Uterus (tissue), 4 donors: ENCODE measurements around the gene CADM2. TPM values are rescaled to one million over a fixed set of nuclear protein-coding genes. Genes with fewer than 3 reads are reported as not detected.

Source experiments
- DNase-seq, 2 donors: peaks; one replicate each; pipeline ENCODE4 v3.0.0-alpha.2; 2019 to 2020
- H3K27ac ChIP-seq, 2 donors: fragments of 200-600 bp; sonication (generic); 1 replicate in 1 of 2; 2 replicates in 1 of 2; pipeline ENCODE4 v1.5.1; 2016 to 2018
- H3K27me3 ChIP-seq, 2 donors: fragments of 200-600 bp; sonication (generic); one replicate each; pipeline ENCODE4 v1.5.1; 2018 to 2019; ENCODE audit warnings: control low read depth in 1 of 2
- H3K36me3 ChIP-seq, 2 donors: fragments of 200-600 bp; sonication (generic); one replicate each; pipeline ENCODE4 v1.5.1; 2019; ENCODE audit warnings: control low read depth in 1 of 2
- H3K4me1 ChIP-seq, 2 donors: fragments of 200-600 bp; sonication (generic); one replicate each; pipeline ENCODE4 v1.5.1; 2018 to 2019; ENCODE audit warnings: control low read depth in 1 of 2
- H3K4me3 ChIP-seq, 2 donors: fragments of 200-600 bp; sonication (generic); 1 replicate in 1 of 2; 2 replicates in 1 of 2; pipeline ENCODE4 v1.5.1; 2018 to 2019; ENCODE audit warnings: mild to moderate bottlenecking in 1 of 2
- H3K9me3 ChIP-seq, 2 donors: fragments of 200-600 bp; sonication (generic); one replicate each; pipeline ENCODE4 v1.5.1; 2019; ENCODE audit warnings: control low read depth in 1 of 2
- POLR2A ChIP-seq, 2 donors: fragments of 450-650 bp; IDR thresholded peaks; one replicate each; pipeline ENCODE4 v1.6.1; 2016; ENCODE audit warnings: antibody characterized with exemption in 2 of 2, mild to moderate bottlenecking in 1 of 2, moderate library complexity in 1 of 2
- intact Hi-C: fragments of 100-400 bp; cut with DNase I; formaldehyde crosslinking; loops from one replicate; pipeline ENCODE4 v1.15.1; 2023; ENCODE audit warnings: low total_unique reads
- total RNA-seq, 4 donors: library from RNA; depleted of rRNA in 3 of 4; stranded (reverse); fragments of >200 nt in 3 of 4; gene quantifications; one replicate each; pipeline versions ENCODE4 v1.1.0 to v1.2.4, GENCODE V29; 2014 to 2023
- TF ChIP-seq, protein P1 (sequence below), 4 experiments: fragments of 200-600 bp in 2 of 4; fragments of 450-650 bp in 2 of 4; sonication (generic) in 2 of 4; IDR thresholded peaks; one replicate each; pipeline ENCODE4 v1.5.1; 2016 to 2019; ENCODE audit warnings: antibody characterized with exemption in 4 of 4, mild to moderate bottlenecking in 2 of 4, moderate library complexity in 1 of 4
- donor health status: DM: yes; HTN: yes; CAD: no.

CADM2 gene
- total RNA-seq, 4 donors from 2014 or later, result 0.29 to 6.6 (median 0.85) TPM; not detected in 1

DNA sequence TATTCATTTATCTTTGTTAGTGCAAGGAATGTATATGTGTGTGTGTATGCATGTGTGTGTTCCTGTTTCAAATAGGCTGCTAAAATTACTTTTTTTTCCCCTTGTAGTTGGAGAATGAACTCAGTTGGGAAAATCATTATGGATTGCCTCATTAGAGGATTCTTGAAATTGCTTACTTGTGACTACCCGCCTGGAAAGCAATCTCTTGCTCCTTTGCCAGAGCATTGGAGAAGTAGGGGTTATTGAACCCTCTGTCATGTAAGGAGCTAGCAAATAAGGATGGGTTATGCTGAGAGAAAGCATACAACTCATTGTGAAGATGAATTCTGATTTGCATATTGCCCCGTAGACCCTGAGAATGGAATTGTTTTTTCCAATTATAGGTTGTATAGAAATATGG, 474.5 kb downstream of the CADM2 start:
- TF ChIP-seq, protein P1, sequence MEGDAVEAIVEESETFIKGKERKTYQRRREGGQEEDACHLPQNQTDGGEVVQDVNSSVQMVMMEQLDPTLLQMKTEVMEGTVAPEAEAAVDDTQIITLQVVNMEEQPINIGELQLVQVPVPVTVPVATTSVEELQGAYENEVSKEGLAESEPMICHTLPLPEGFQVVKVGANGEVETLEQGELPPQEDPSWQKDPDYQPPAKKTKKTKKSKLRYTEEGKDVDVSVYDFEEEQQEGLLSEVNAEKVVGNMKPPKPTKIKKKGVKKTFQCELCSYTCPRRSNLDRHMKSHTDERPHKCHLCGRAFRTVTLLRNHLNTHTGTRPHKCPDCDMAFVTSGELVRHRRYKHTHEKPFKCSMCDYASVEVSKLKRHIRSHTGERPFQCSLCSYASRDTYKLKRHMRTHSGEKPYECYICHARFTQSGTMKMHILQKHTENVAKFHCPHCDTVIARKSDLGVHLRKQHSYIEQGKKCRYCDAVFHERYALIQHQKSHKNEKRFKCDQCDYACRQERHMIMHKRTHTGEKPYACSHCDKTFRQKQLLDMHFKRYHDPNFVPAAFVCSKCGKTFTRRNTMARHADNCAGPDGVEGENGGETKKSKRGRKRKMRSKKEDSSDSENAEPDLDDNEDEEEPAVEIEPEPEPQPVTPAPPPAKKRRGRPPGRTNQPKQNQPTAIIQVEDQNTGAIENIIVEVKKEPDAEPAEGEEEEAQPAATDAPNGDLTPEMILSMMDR (IDR thresholded peaks at IDR 0.05), result no peak
- no peak for TF ChIP-seq POLR2A (IDR thresholded peaks at IDR 0.05)
- no peaks in the 10 kb centered on the region for H3K4me1 ChIP-seq
- H3K27ac ChIP-seq, result no peak overlapping the region
- no peak overlapping the region for H3K4me3 ChIP-seq
- DNase-seq, result no peak
- no peaks in the 10 kb centered on the region for H3K27me3 ChIP-seq
- H3K9me3 ChIP-seq, result no peaks in the 10 kb centered on the region
- no peaks in the 10 kb centered on the region for H3K36me3 ChIP-seq
- intact Hi-C loops, result no loop called here

DNA sequence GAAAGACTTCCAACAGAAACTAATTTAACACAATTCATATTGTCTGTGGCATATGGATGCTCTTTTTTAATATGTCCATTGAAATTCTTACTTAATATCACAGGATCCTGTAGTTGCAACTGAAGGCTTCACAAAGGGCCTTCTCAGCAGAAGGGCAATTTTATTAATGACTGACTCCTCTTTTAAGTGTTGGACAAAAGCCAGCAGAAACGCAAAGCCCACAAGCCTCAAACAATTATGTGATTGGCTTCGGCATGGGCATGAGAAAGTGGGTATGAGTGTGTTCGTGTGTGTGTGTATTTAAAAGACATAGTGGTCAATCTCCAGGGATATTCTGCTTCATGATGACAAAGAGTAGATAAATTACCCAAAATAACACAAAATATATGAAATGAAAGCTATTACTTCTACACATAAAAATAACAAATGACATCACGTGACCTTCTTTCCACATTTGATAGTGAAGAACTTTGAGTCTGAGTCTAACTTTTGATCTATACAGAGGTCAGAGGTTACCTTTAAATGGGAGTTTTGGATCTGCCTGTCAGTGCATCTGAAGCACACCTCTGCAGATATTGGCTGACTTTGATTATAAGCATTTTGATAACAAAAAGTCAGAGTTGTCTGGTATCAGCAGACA, 496.9 kb downstream of the CADM2 start:
- intact Hi-C loops, result no loop called here
- Histone ChIP-seq H3K4me1 (no peaks in the 10 kb centered on the region), H3K9me3 (no peaks in the 10 kb centered on the region), H3K27me3 (no peaks in the 10 kb centered on the region), H3K27ac (no peak overlapping the region), H3K4me3 (no peak overlapping the region), H3K36me3 (no peaks in the 10 kb centered on the region)
- no peak for DNase-seq
- TF ChIP-seq, protein P1 (IDR thresholded peaks at IDR 0.05), result no peak
- TF ChIP-seq POLR2A (IDR thresholded peaks at IDR 0.05), result no peak

DNA sequence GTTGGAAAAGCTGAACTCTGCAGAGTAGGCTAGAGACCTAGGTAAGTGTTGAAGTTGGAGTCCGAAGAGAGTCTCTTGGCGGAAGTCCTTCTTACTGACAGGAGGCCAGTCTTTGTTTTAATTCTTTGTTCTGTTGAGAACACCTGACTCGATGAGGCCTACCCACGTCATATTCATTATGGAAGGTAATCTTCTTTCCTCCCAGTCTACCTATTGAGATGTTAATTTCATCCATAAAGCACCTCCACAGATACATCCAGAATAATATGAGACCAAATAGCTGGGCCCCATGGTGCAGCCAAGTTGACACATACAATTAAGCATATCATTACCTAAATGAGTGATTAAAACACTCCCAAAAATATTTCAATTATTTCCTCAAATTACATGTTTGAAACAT, 515.5 kb downstream of the CADM2 start:
- no peak for TF ChIP-seq POLR2A (IDR thresholded peaks at IDR 0.05)
- TF ChIP-seq, protein P1 (IDR thresholded peaks at IDR 0.05), result no peak
- H3K27me3 ChIP-seq, result no peaks in the 10 kb centered on the region
- intact Hi-C loops, result no loop called here

DNA sequence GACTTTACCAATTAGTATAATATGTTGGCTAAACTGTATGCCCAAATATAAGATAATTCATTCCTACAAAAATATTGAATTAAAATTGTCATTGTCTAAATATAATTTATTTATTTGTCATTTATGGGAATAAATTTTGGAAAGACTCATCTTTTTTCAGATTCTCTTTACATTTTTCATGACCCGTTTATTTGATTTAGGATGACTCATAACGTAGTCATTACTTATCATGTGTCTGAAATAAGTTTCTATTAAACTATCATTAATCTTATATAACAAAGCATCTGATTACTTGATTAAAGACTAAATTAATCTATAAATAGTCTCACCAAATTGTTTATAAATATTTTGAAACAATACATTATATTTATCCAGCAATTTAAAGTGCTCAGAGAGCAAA, 516.6 kb downstream of the CADM2 start:
- intact Hi-C loops, result no loop called here
- no peak for DNase-seq
- Histone ChIP-seq H3K9me3 (no peaks in the 10 kb centered on the region), H3K27me3 (no peaks in the 10 kb centered on the region), H3K4me1 (no peaks in the 10 kb centered on the region), H3K4me3 (no peak overlapping the region), H3K27ac (no peak overlapping the region), H3K36me3 (no peaks in the 10 kb centered on the region)
- TF ChIP-seq, protein P1 (IDR thresholded peaks at IDR 0.05), result no peak
- TF ChIP-seq POLR2A (IDR thresholded peaks at IDR 0.05), result no peak

More for the DNA sequence above, 515.5 kb downstream of the CADM2 start:
- Histone ChIP-seq H3K36me3 (no peaks in the 10 kb centered on the region), H3K9me3 (no peaks in the 10 kb centered on the region), H3K4me1 (no peaks in the 10 kb centered on the region), H3K27ac (no peak overlapping the region), H3K4me3 (no peak overlapping the region)
- no peak for DNase-seq

DNA sequence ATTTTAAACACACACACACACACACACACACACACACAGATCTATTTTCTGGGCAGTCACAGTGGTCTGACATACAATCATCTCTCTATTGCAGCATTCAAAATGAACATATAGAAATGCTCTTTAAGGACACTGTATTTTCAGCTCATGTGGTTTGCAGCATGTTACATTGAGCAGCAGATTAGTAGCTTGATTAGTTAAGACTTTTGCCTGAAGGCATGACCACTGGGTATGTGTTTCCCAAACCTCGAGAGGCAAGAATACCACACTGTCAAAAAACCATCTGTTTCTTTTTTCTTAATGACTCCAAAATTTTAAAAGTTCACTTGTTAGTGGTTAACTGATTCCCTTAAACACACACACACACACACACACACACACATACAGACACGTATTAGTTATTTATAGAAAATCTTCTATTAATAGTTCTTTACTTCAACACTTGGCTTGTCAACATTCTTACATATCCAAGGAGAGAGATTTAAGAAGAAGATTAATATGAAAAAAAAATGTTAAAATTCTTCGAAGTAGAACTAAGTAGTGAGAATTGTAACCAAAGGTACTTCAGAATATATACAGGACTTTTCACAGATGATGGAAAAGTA, 518.2 kb downstream of the CADM2 start:
- Histone ChIP-seq H3K4me3 (no peak overlapping the region), H3K27me3 (no peaks in the 10 kb centered on the region), H3K27ac (no peak overlapping the region), H3K4me1 (no peaks in the 10 kb centered on the region), H3K9me3 (no peaks in the 10 kb centered on the region), H3K36me3 (no peaks in the 10 kb centered on the region)
- DNase-seq, result no peak
- TF ChIP-seq POLR2A (IDR thresholded peaks at IDR 0.05), result no peak
- TF ChIP-seq, protein P1 (IDR thresholded peaks at IDR 0.05), result no peak
- intact Hi-C loops, result no loop called here
